Lower lobe of right lung (tissue), 2 donors: ENCODE results near the gene GSE1. TPM values are rescaled to one million over a fixed set of nuclear protein-coding genes. Genes with fewer than 3 reads are reported as not detected.

Source experiments
- ATAC-seq, 2 donors: fragments of 200-7000 bp; cut with Tn5 transposase; one replicate each; pipeline ENCODE4 v1.9.1; 2020 to 2022; ENCODE audit warnings: mild to moderate bottlenecking in 2 of 2, moderate library complexity in 2 of 2
- DNase-seq: peaks from one replicate; pipeline ENCODE4 v3.0.0-alpha.2; 2020
- H3K27ac ChIP-seq: fragments of 200-600 bp; one replicate; pipeline ENCODE4 v1.8.0; 2022
- H3K27me3 ChIP-seq: fragments of 200-600 bp; one replicate; pipeline ENCODE4 v1.8.0; 2022; ENCODE audit warnings: low read depth
- H3K36me3 ChIP-seq: fragments of 200-600 bp; one replicate; pipeline ENCODE4 v1.8.0; 2022; ENCODE audit warnings: mild to moderate bottlenecking
- H3K4me1 ChIP-seq: fragments of 200-600 bp; one replicate; pipeline ENCODE4 v1.8.0; 2022
- H3K4me3 ChIP-seq: fragments of 200-600 bp; one replicate; pipeline ENCODE4 v1.8.0; 2022; ENCODE audit warnings: mild to moderate bottlenecking
- H3K9me3 ChIP-seq: fragments of 200-600 bp; one replicate; pipeline ENCODE4 v1.8.0; 2022
- intact Hi-C: fragments of 100-400 bp; cut with DNase I; formaldehyde crosslinking; loops from one replicate; pipeline ENCODE4 v1.11.0; 2022
- total RNA-seq: library from RNA; stranded (reverse); fragmentation: NEBNext Ultra II Directional; extraction: Animal tissue kit (Norgen Biotek cat#: 25700); gene quantifications from one replicate; pipeline ENCODE4 v1.2.1, GENCODE V29; 2021
- TF ChIP-seq, protein P1 (sequence below): fragments of 200-600 bp; IDR thresholded peaks from one replicate; pipeline ENCODE4 v1.8.0; 2022; ENCODE audit warnings: antibody characterized with exemption, mild to moderate bottlenecking
- donor health status: DM: no; HTN: yes; CAD: no; lungs with severe emphysema.

Gene GSE1
- total RNA-seq, 1 donor from 2014 or later: 85.2 TPM

DNA sequence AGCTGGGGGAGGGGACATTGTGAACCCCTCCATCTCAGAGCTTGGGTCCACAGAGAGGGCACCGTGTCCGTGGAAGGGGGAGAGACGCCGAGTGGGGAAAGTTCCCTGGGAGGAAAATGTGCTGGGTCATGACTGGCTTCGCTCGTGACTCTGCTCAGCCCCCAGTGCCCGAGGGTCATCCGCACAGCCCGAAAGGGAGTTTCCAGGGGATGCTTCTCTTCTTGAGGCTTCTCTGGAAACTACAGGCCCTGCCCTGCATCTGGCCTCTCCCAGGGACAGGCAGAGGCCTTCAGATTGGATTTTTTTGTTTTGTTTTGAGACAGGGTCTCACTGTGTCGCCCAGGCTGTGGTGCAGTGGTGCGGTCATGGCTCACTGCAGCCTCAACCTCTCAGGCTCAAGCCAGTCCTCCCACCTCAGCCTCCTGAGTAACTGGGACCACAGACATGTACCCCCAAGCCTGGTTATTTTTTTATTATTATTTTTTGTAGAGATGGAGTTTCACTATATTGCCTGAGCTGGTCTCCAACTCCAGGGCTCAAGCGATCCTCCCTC, 9.8 kb upstream of the GSE1 start:
- Histone ChIP-seq H3K27ac (no peak overlapping the region), H3K4me3 (no peak overlapping the region), H3K36me3 (no peaks in the 10 kb centered on the region), H3K9me3 (no peaks in the 10 kb centered on the region), H3K4me1 (peaks cover 40% of the 10 kb centered on the region), H3K27me3 (no peaks in the 10 kb centered on the region)
- ATAC-seq (no peak), DNase-seq (no peak)
- intact Hi-C loops: no loop called here
- TF ChIP-seq, protein P1, sequence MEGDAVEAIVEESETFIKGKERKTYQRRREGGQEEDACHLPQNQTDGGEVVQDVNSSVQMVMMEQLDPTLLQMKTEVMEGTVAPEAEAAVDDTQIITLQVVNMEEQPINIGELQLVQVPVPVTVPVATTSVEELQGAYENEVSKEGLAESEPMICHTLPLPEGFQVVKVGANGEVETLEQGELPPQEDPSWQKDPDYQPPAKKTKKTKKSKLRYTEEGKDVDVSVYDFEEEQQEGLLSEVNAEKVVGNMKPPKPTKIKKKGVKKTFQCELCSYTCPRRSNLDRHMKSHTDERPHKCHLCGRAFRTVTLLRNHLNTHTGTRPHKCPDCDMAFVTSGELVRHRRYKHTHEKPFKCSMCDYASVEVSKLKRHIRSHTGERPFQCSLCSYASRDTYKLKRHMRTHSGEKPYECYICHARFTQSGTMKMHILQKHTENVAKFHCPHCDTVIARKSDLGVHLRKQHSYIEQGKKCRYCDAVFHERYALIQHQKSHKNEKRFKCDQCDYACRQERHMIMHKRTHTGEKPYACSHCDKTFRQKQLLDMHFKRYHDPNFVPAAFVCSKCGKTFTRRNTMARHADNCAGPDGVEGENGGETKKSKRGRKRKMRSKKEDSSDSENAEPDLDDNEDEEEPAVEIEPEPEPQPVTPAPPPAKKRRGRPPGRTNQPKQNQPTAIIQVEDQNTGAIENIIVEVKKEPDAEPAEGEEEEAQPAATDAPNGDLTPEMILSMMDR: no peak

DNA sequence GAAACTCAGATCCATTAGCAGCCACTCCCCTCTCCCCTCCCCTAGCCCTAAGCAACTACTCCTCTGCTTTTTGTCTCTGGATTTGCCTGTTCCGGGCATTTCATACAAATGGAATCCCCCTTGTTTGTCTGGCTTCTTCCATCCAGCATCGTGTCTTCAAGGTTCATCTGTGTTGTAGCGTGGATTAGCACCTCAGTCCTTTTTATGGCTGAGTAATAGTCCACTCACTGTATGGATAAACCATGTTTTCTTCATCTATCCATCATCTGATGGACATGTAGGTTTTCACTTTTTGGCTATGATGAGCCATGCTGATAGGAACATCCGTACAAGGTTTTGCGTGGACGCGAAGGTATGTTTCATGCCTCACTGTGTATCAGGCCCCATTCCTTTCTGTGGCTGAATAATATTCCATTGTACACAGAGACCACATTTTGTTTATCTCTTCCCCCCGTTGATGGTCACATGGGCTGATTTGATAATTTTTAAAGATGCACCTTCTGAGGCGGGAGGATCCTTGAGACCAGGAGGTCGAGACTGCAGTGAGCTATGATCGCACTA, 8.9 kb upstream of the GSE1 start:
- Histone ChIP-seq H3K36me3 (no peaks in the 10 kb centered on the region), H3K27me3 (no peaks in the 10 kb centered on the region), H3K27ac (no peak overlapping the region), H3K4me1 (peaks cover 48% of the 10 kb centered on the region), H3K4me3 (no peak overlapping the region), H3K9me3 (no peaks in the 10 kb centered on the region)
- ATAC-seq (no peak), DNase-seq (no peak)
- intact Hi-C loops: no loop called here
- TF ChIP-seq, protein P1: no peak

DNA sequence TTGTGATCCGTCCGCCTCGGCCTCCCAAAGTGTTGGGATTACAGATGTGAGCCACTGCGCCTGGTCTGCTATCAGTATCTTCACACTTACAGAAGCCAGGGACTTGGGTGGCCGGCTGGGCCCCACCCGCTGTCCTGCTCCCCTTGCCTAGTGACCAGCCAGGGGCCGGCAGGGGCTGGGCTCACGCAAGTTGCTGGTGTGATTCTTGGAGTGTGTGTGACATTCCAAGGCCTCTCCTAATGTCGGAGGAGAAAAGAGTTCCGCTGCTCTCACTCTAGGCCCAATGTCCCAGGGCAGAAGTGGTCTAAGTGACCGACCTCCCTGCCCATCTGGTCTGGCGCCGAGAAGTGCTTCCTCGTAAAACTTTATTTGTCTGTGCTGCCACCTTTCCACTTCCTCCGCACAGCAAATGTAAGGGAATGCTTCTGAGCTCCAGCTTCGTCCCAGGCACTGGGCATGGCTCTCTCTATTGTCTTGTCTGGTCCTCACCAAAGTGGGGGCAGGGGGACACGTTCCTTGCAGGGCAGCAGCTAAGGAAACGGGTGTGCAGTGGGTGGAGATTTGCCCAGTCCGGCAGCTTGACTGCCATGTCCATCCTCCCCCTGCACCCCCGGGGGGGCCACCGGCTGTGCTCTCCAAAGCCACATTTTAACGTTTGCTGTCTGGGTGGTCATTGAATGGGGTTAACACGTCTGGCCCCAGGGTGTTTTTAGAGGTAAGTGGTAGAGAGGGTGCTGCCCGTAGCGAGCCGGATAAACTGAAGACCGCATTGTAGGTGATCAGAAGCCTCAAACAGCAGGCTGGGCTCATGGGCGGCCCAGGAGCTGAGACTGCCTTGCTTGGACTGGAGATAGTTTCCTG, 7.8 kb upstream of the GSE1 start:
- intact Hi-C loops: no loop called here
- H3K27me3 ChIP-seq: no peaks in the 10 kb centered on the region
- DNase-seq (no peak), ATAC-seq (peak; percentile 17 to 30)
- no peak overlapping the region for H3K4me3 ChIP-seq
- H3K27ac ChIP-seq: no peak overlapping the region
- no peaks in the 10 kb centered on the region for H3K9me3 ChIP-seq
- TF ChIP-seq, protein P1: no peak
- H3K36me3 ChIP-seq: no peaks in the 10 kb centered on the region
- H3K4me1 ChIP-seq: peaks cover 59% of the 10 kb centered on the region

DNA sequence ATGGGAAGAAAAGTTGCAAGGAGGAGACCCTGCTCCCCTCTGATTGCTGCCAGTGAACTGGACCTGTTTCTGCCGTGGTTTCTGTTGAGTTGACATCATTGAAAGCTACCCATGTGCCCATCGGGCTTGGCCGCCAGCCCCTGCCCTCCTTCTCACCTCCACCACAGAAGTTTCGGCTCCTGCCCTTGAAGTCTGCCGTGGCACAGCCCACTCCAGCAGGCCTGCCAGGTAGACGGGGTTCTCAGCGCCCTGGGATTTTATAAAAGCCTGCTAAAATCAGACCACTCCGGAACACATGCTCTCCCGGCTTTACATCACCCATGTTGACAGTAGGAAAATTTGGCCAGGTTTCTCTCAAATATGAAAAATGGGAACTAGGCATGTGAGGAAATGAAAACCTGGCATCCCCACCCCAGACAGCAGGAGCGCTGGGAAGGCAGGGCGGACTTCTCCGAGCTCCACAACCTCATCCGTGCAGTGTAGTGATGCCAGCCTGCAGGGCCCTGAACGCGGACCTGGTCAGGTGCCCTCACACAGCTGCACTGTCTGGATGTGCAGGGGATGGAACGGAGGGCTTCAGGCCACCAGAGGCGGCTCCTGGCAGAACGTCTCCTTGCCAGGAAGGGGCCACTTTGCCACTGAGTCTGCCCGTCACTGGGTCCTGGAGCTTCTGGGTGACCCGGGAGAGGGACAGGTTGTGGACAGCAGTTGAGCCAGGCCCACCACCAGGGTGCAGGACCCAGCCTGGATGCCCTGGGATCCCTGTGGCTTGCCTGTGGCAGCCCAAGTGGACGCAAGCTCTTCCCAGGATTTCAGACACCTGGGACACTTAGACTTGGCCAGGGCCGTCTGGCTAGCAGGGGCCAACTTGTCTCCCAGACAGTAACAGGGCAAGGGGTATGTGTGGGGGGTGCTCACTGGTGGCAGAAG, 6.9 kb upstream of the GSE1 start:
- TF ChIP-seq, protein P1: no peak
- DNase-seq: no peak
- Histone ChIP-seq H3K27me3 (no peaks in the 10 kb centered on the region), H3K4me3 (no peak overlapping the region), H3K27ac (no peak overlapping the region), H3K36me3 (no peaks in the 10 kb centered on the region), H3K4me1 (peaks cover 68% of the 10 kb centered on the region), H3K9me3 (no peaks in the 10 kb centered on the region)
- intact Hi-C loops: no loop called here
- ATAC-seq: no peak

DNA sequence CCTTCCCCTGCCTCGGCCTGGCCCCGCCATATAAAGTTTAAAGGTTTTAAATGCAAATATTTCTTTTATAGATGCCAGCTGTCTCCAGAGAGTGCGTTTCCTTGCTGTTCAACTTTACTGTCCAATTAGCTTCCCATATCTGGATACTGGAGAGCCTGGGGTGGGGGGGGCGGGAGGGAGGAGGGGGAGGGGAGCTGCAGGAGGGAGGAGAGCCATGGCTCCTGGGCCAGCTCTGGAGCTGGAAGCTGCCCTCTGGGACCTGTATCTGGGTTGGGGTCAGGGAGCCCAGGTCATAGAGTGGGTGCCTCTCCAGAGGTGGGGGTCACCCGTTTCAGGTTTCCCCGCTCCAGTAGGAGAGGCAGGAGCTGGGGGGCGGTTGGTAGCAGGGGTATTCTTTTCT, 6.2 kb upstream of the GSE1 start:
- TF ChIP-seq, protein P1: no peak
- H3K27ac ChIP-seq: no peak overlapping the region

More for the DNA sequence above, 6.2 kb upstream of the GSE1 start:
- Histone ChIP-seq H3K4me1 (peaks cover 71% of the 10 kb centered on the region), H3K4me3 (no peak overlapping the region), H3K36me3 (no peaks in the 10 kb centered on the region), H3K9me3 (no peaks in the 10 kb centered on the region), H3K27me3 (no peaks in the 10 kb centered on the region)
- DNase-seq: no peak
- intact Hi-C loops: no loop called here
- no peak for ATAC-seq
